ENCODE results near the gene IQGAP2. TPM values are rescaled to one million over a fixed set of nuclear protein-coding genes. Genes with fewer than 3 reads are reported as not detected.

The IQGAP2 gene
- total and polyA plus RNA-seq, 9 of the 15 experiments (the other 6 are each of a cell fraction or from before 2014, with no cell fraction given): 8.7 to 23.2 (median 17.4) TPM

- H3K4me1 ChIP-seq (replicated peaks in 1 of 2; ENCODE audit: control insufficient read depth in 2 of 2, insufficient read depth in 2 of 2, low read length in 2 of 2): peaks cover 5 to 30% of the 10 kb centered on the region in 2 experiments; a peak in 4 of 5 replicates
- no peaks in the 10 kb centered on the region for H3K27me3 ChIP-seq (ENCODE audit: control insufficient read depth in 2 of 2, insufficient read depth in 2 of 2, low read length in 2 of 2)
- 0 out of 2 replicates have a peak overlapping the region, but pooled peaks have one; percentile 7 for H2AFZ ChIP-seq (ENCODE audit: low read depth, low read length)
- ATAC-seq (no peak), FAIRE-seq (no peak), DNase-seq (ENCODE audit: extremely low read depth in 1 of 4, low spot score in 3 of 4) (peak in 1 of 4 experiments; percentile 31)
- no peaks in the 10 kb centered on the region for H4K20me1 ChIP-seq (replicated peaks; ENCODE audit: control insufficient read depth, insufficient read depth, low read length)
- H3K79me2 ChIP-seq (ENCODE audit: control insufficient read depth, insufficient read depth, low read length): no peaks in the 10 kb centered on the region
- H3K27ac ChIP-seq (ENCODE audit: extremely low read depth, low read depth, low read length): no peak overlapping the region
- in situ Hi-C loops (cut with MboI) (no loop called here), intact Hi-C loops (cut with micrococcal nuclease) (no loop called here)
- BruUV-seq (replicated peaks): no TSS peak
- H3K4me2 ChIP-seq (ENCODE audit: insufficient read depth, low read length): no peak overlapping the region
- no peaks in the 10 kb centered on the region for H3K36me3 ChIP-seq (ENCODE audit: control insufficient read depth, insufficient read depth, low read length)
- H3K9me1 ChIP-seq (ENCODE audit: control insufficient read depth, insufficient read depth, low read length): no peaks in the 10 kb centered on the region
- POLR2A ChIA-PET: interaction anchor here (1.9 kb wide), 1 partner anchor 10 kb away, joined by 5 read pairs; no protein-coding TSS in a partner anchor
- no peak overlapping the region for H3K4me3 ChIP-seq
- 11% methylated on average over 5 of the region's 5 CpGs for WGBS (ENCODE audit: insufficient coverage, low coverage, missing lambda C conversion rate)
- CTCF ChIA-PET (ENCODE audit: low intra/inter-chr PET ratio): no interaction called here
- no peak overlapping the region for H3K9ac ChIP-seq (ENCODE audit: insufficient read depth in 1 of 2, low read depth in 2 of 2, low read length in 2 of 2)
- H3K9me3 ChIP-seq (replicated peaks; ENCODE audit: control insufficient read depth, insufficient read depth, low read depth, low read length): peaks cover under 1% of the 10 kb centered on the region; the same call in 1 of the 2 replicates
- TF ChIP-seq POLR3A (IDR thresholded peaks at IDR 0.05; ENCODE audit: borderline replicate concordance, extremely low read depth, insufficient read depth, insufficient read length) (no peak), FOS (IDR thresholded peaks at IDR 0.05; ENCODE audit: extremely low read depth, insufficient read length) (no peak), CBX8 (IDR thresholded peaks at IDR 0.05; ENCODE audit: borderline replicate concordance, extremely low read depth, low read depth, low read length, poor library complexity, severe bottlenecking) (no peak), PTRF (tag; IDR thresholded peaks at IDR 0.05) (no peak), ZNF347 (CRISPR knock-in tag; IDR thresholded peaks at IDR 0.05; ENCODE audit: low read depth) (no peak), ZNF24 (IDR thresholded peaks at IDR 0.05) (no peak), BMI1 (IDR thresholded peaks at IDR 0.05; ENCODE audit: low read length) (no peak), MTA2 (IDR thresholded peaks at IDR 0.05; ENCODE audit: low read depth) (no peak), EP300 (IDR thresholded peaks at IDR 0.05; ENCODE audit: low read length) (peak; percentile 51; the same call in 1 of the 2 replicates), ESRRB (CRISPR knock-in tag; IDR thresholded peaks at IDR 0.05; ENCODE audit: borderline replicate concordance) (no peak), TEAD4 (IDR thresholded peaks at IDR 0.05; ENCODE audit: low read length) (peak; percentile 49; the same call in 1 of the 2 replicates), TEAD4 (CRISPR knock-in tag; IDR thresholded peaks at IDR 0.05; ENCODE audit: borderline replicate concordance) (no peak), RCOR1 (IDR thresholded peaks at IDR 0.05; ENCODE audit: borderline replicate concordance in 1 of 2, low read depth in 2 of 2, low read length in 2 of 2) (0 out of 4 replicates have a peak, but pooled peaks of 1 of the 2 experiments have one; percentile 40), SMARCB1 (IDR thresholded peaks at IDR 0.05; ENCODE audit: insufficient read length, low read depth) (no peak), TAF9B (IDR thresholded peaks at IDR 0.05; ENCODE audit: partially characterized antibody) (no peak), SNIP1 (IDR thresholded peaks at IDR 0.05; ENCODE audit: low read depth) (no peak), SRSF1 (IDR thresholded peaks at IDR 0.05; ENCODE audit: low read depth, low read length) (no peak), TAL1 (IDR thresholded peaks at IDR 0.05) (peak; percentile 29; the same call in 1 of the 2 replicates), PCBP2 (IDR thresholded peaks at IDR 0.05; ENCODE audit: low read depth, low read length, poor library complexity, severe bottlenecking) (no peak), ARID1B (IDR thresholded peaks at IDR 0.05) (peak; percentile 64; the same call in 1 of the 2 replicates), SPI1 (IDR thresholded peaks at IDR 0.05; ENCODE audit: borderline replicate concordance, low read depth, low read length) (peak; percentile 54; the same call in 1 of the 2 replicates), NFYB (IDR thresholded peaks at IDR 0.05; ENCODE audit: extremely low read depth, insufficient read length) (no peak), IFI16 (CRISPR knock-in tag; IDR thresholded peaks at IDR 0.05) (no peak), RHOXF2B (CRISPR knock-in tag; conservative IDR thresholded peaks at IDR 0.05) (no peak), ZNF740 (CRISPR knock-in tag; IDR thresholded peaks at IDR 0.05) (no peak), ZNF740 (tag; IDR thresholded peaks at IDR 0.05) (no peak)
Observed at GRCh38 chr5:76662521-76662920, 259.4 kb downstream of the IQGAP2 start.
